HepG2 (cell line): Measurements from ENCODE around the gene NUP85. TPM values are rescaled to one million over a fixed set of nuclear protein-coding genes. Genes with fewer than 3 reads are reported as not detected.

Experiments
- ADNP ChIP-seq: sonication (generic); formaldehyde crosslinking; IDR thresholded peaks from 2 replicates; pipeline ENCODE4 v1.4.0; 2020; ENCODE audit warnings: missing genetic modification reagents
- ATM ChIP-seq: fragments of 450-650 bp; IDR thresholded peaks from 2 replicates; pipeline ENCODE4 v1.7.1; 2017; ENCODE audit warnings: mild to moderate bottlenecking, borderline replicate concordance
- BRD4 ChIP-seq: sonication (generic); formaldehyde crosslinking; IDR thresholded peaks from 2 replicates; pipeline ENCODE4 v1.4.0; 2020; ENCODE audit warnings: missing genetic modification reagents
- CEBPG ChIP-seq: IDR thresholded peaks from 2 replicates; pipeline ENCODE4 v1.6.1; 2016
- CREBL2 ChIP-seq: sonication (generic); formaldehyde crosslinking; IDR thresholded peaks from 2 replicates; pipeline ENCODE4 v1.8.1; 2023; ENCODE audit warnings: missing genetic modification reagents, mild to moderate bottlenecking, borderline replicate concordance
- E2F2 ChIP-seq: sonication (generic); formaldehyde crosslinking; IDR thresholded peaks from 2 replicates; pipeline ENCODE4 v1.4.0; 2020; ENCODE audit warnings: missing genetic modification reagents, borderline replicate concordance
- FOXJ3 ChIP-seq: sonication (generic); formaldehyde crosslinking; IDR thresholded peaks from 2 replicates; pipeline ENCODE4 v1.4.0; 2020; ENCODE audit warnings: missing genetic modification reagents, mild to moderate bottlenecking, borderline replicate concordance
- GLMP ChIP-seq: sonication (generic); formaldehyde crosslinking; IDR thresholded peaks from 2 replicates; pipeline ENCODE4 v1.9.0; 2021; ENCODE audit warnings: missing genetic modification reagents, mild to moderate bottlenecking, borderline replicate concordance
- GZF1 ChIP-seq: sonication (generic); formaldehyde crosslinking; IDR thresholded peaks from 2 replicates; pipeline ENCODE4 v1.5.1; 2020; ENCODE audit warnings: mild to moderate bottlenecking, missing genetic modification reagents
- KLF12 ChIP-seq: sonication (generic); formaldehyde crosslinking; IDR thresholded peaks from 2 replicates; pipeline ENCODE4 v1.4.0; 2020; ENCODE audit warnings: missing genetic modification reagents, borderline replicate concordance
- MXD1 ChIP-seq: sonication (generic); formaldehyde crosslinking; IDR thresholded peaks from 2 replicates; pipeline ENCODE4 v1.4.0; 2020; ENCODE audit warnings: mild to moderate bottlenecking, missing genetic modification reagents
- NFE2L1 ChIP-seq: sonication (generic); formaldehyde crosslinking; IDR thresholded peaks from 2 replicates; pipeline ENCODE4 v1.4.0; 2020; ENCODE audit warnings: missing genetic modification reagents, mild to moderate bottlenecking, borderline replicate concordance
- NR2F1 ChIP-seq, 2 experiments: fragments of 450-650 bp in 1 of 2; formaldehyde crosslinking in 1 of 2; IDR thresholded peaks; 2 replicates each; pipeline versions ENCODE4 v1.5.0 to v1.6.1; 2016 to 2020; ENCODE audit warnings: mild to moderate bottlenecking in 1 of 2, missing compliant biosample characterization in 1 of 2, missing genetic modification reagents in 1 of 2, moderate library complexity in 1 of 2
- PATZ1 ChIP-seq: sonication (generic); formaldehyde crosslinking; IDR thresholded peaks from 2 replicates; pipeline ENCODE4 v1.4.0; 2020; ENCODE audit warnings: missing genetic modification reagents
- SIX1 ChIP-seq: sonication (generic); formaldehyde crosslinking; IDR thresholded peaks from 2 replicates; pipeline ENCODE4 v1.4.0; 2020; ENCODE audit warnings: missing genetic modification reagents, borderline replicate concordance
- TERF1 ChIP-seq: sonication (generic); formaldehyde crosslinking; IDR thresholded peaks from 2 replicates; pipeline ENCODE4 v1.8.0; 2022; ENCODE audit warnings: mild to moderate bottlenecking, missing genetic modification reagents, moderate library complexity
- ZNF282 ChIP-seq: fragments of 450-650 bp; IDR thresholded peaks from 2 replicates; pipeline ENCODE4 v1.6.1; 2018; ENCODE audit not compliant: partially characterized antibody
- ZNF564 ChIP-seq: sonication (generic); formaldehyde crosslinking; IDR thresholded peaks from 2 replicates; pipeline ENCODE4 v1.8.1; 2023; ENCODE audit warnings: mild to moderate bottlenecking, missing genetic modification reagents
- ZNF691 ChIP-seq: sonication (generic); formaldehyde crosslinking; IDR thresholded peaks from 2 replicates; pipeline ENCODE4 v1.4.0; 2020; ENCODE audit warnings: missing genetic modification reagents, low read depth, mild to moderate bottlenecking, borderline replicate concordance
- ZNF816 ChIP-seq: sonication (generic); formaldehyde crosslinking; IDR thresholded peaks from 2 replicates; pipeline ENCODE4 v1.8.0; 2022; ENCODE audit warnings: missing genetic modification reagents, mild to moderate bottlenecking, borderline replicate concordance
- ZNF850 ChIP-seq: sonication (generic); formaldehyde crosslinking; conservative IDR thresholded peaks from 2 replicates; pipeline ENCODE4 v1.9.0; 2021; ENCODE audit warnings: mild to moderate bottlenecking, missing genetic modification reagents
- ZSCAN22 ChIP-seq: sonication (generic); formaldehyde crosslinking; IDR thresholded peaks from 2 replicates; pipeline ENCODE4 v1.4.0; 2020; ENCODE audit warnings: mild to moderate bottlenecking, missing genetic modification reagents
- polyA plus RNA-seq, 8 experiments: library from polyadenylated mRNA; depleted of rRNA in 3 of 8; stranded (reverse) in 7 of 8; unstranded in 1 of 8; fragments of >200 nt; fragmentation: Illumina TruSeq in 4 of 8; extraction: Trizol in 4 of 8; gene quantifications; 2 replicates each; pipeline versions ENCODE4 v1.2.1 to v1.2.3, GENCODE V29; 2011 to 2016; ENCODE audit warnings: low read depth in 4 of 8, missing spikeins in 1 of 8, mixed read lengths in 1 of 8; ENCODE audit not compliant: insufficient read depth in 1 of 8
- total RNA-seq, 5 experiments: library from RNA; depleted of rRNA; stranded (reverse); fragments of >200 nt; fragmentation: Illumina TruSeq; extraction: Trizol; gene quantifications; 2 replicates each; pipeline ENCODE4 v1.2.3, GENCODE V29; 2016; ENCODE audit warnings: low read depth in 1 of 5

Gene NUP85
- total and polyA plus RNA-seq, 2 of the 13 experiments (the other 11 are each of a cell fraction or from before 2014, with no cell fraction given), result 89.1 to 124 TPM

GRCh38 chr17:75270218-75270965 is 64.9 kb downstream of the NUP85 start (continued):
- no peak for TF ChIP-seq GZF1
- 0 out of 2 replicates have a peak, but pooled peaks have one; percentile 36 for TF ChIP-seq ZNF816 (CRISPR knock-in tag)
- no peak for TF ChIP-seq CREBL2
- TF ChIP-seq FOXJ3 (CRISPR knock-in tag), result peak; percentile 61; the same call in 1 of the 2 replicates
- no peak for TF ChIP-seq ZNF564 (CRISPR knock-in tag)
- TF ChIP-seq ZNF850 (CRISPR knock-in tag), result no peak; the same call in 1 of the 2 replicates
- TF ChIP-seq TERF1, result no peak
- no peak for TF ChIP-seq ATM
- no peak for TF ChIP-seq GLMP (CRISPR knock-in tag)
- TF ChIP-seq MXD1 (CRISPR knock-in tag), result peak; percentile 52; the same call in 1 of the 2 replicates
- TF ChIP-seq ADNP (CRISPR knock-in tag), result no peak
- TF ChIP-seq NFE2L1 (CRISPR knock-in tag), result peak; percentile 65; the same call in 1 of the 2 replicates
- TF ChIP-seq ZSCAN22 (CRISPR knock-in tag), result no peak
- TF ChIP-seq CEBPG (CRISPR knock-in tag), result peak; percentile 90
- TF ChIP-seq BRD4 (CRISPR knock-in tag), result peak; percentile 7; the same call in 1 of the 2 replicates
- TF ChIP-seq ZNF282, result no peak
- TF ChIP-seq NR2F1 (CRISPR knock-in tag; IDR thresholded peaks at IDR 0.05), result no peak
- TF ChIP-seq PATZ1 (CRISPR knock-in tag), result peak; percentile 81; the same call in 1 of the 2 replicates
- no peak for TF ChIP-seq SIX1 (CRISPR knock-in tag)
- TF ChIP-seq E2F2 (CRISPR knock-in tag), result no peak
- TF ChIP-seq KLF12 (CRISPR knock-in tag), result peak; percentile 34; the same call in 1 of the 2 replicates
- TF ChIP-seq ZNF691 (CRISPR knock-in tag), result no peak; the same call in 1 of the 2 replicates
